ENCODE results near the gene WAC.
"Not testable (repeated sequence)": the region's sequence is repeated elsewhere in the genome, so short reads cannot be mapped to it uniquely, and the experiment has no call there.

The WAC gene

GRCh38 chr10:28566458-28567015, 33.6 kb downstream of the WAC start:
- DNase-seq (ENCODE audit: low read depth in 3 of 3) = no peak

- no peak for DNase-seq (ENCODE audit: low read depth in 3 of 3)
Observed at GRCh38 chr10:28569506-28570159, 36.7 kb downstream of the WAC start.

- DNase-seq (ENCODE audit: low read depth in 3 of 3) = no peak
Observed at GRCh38 chr10:28570598-28570997, 37.7 kb downstream of the WAC start.

- DNase-seq (ENCODE audit: low read depth in 3 of 3) = no peak
Observed at GRCh38 chr10:28571265-28571664, 38.3 kb downstream of the WAC start.

GRCh38 chr10:28574214-28574613, 41.3 kb downstream of the WAC start:
- not testable (repeated sequence) for DNase-seq (ENCODE audit: low read depth in 3 of 3)

GRCh38 chr10:28575852-28576251, 42.9 kb downstream of the WAC start:
- DNase-seq (ENCODE audit: low read depth in 3 of 3) = no peak

GRCh38 chr10:28577506-28577905, 44.6 kb downstream of the WAC start:
- DNase-seq (ENCODE audit: low read depth in 3 of 3) = no peak

- no peak for DNase-seq (ENCODE audit: low read depth in 3 of 3)
Observed at GRCh38 chr10:28578454-28578853, 45.5 kb downstream of the WAC start.

- DNase-seq (ENCODE audit: low read depth in 3 of 3) = no peak
Observed at GRCh38 chr10:28580825-28581224, 47.9 kb downstream of the WAC start.

GRCh38 chr10:28581916-28582315, 49.0 kb downstream of the WAC start:
- DNase-seq (ENCODE audit: low read depth in 3 of 3) = no peak

GRCh38 chr10:28585076-28585475, 52.2 kb downstream of the WAC start:
- no peak for DNase-seq (ENCODE audit: low read depth in 3 of 3)

GRCh38 chr10:28586176-28586575, 53.3 kb downstream of the WAC start:
- no peak for DNase-seq (ENCODE audit: low read depth in 3 of 3)

GRCh38 chr10:28587270-28587969, 54.5 kb downstream of the WAC start:
- no peak for DNase-seq (ENCODE audit: low read depth in 3 of 3)

GRCh38 chr10:28587970-28588290, 55.0 kb downstream of the WAC start:
- DNase-seq (ENCODE audit: low read depth in 3 of 3) = no peak

- DNase-seq (ENCODE audit: low read depth in 3 of 3) = no peak
Observed at GRCh38 chr10:28592953-28593352, 60.0 kb downstream of the WAC start.

- DNase-seq (ENCODE audit: low read depth in 3 of 3) = no peak
Observed at GRCh38 chr10:28593811-28594210, 60.9 kb downstream of the WAC start.

GRCh38 chr10:28594406-28594805, 61.5 kb downstream of the WAC start:
- DNase-seq (ENCODE audit: low read depth in 3 of 3) = no peak

GRCh38 chr10:28595613-28596012, 62.7 kb downstream of the WAC start:
- no peak for DNase-seq (ENCODE audit: low read depth in 3 of 3)

GRCh38 chr10:28600056-28600455, 67.1 kb downstream of the WAC start:
- no peak for DNase-seq (ENCODE audit: low read depth in 3 of 3)

- no peak for DNase-seq (ENCODE audit: low read depth in 3 of 3)
Observed at GRCh38 chr10:28601012-28601411, 68.1 kb downstream of the WAC start.

- DNase-seq (ENCODE audit: low read depth in 3 of 3) = no peak
Observed at GRCh38 chr10:28604567-28605536, 71.9 kb downstream of the WAC start.

- DNase-seq (ENCODE audit: low read depth in 3 of 3) = no peak
Observed at GRCh38 chr10:28606568-28606967, 73.7 kb downstream of the WAC start.

Data from stimulated activated CD4-positive, alpha-beta T cell treated with anti-CD3 and anti-CD28 coated beads, TNF-alpha, amount 100 ng/mL, for 4 hours (primary cell).